ENCODE measurements around the gene CCDC85B.

GRCh38 chr11:65891219-65892136 is 1.0 kb downstream of the CCDC85B start:
- TF ChIP-seq YY1 (IDR thresholded peaks at IDR 0.05) (no peak), CTCF (IDR thresholded peaks at IDR 0.05; ENCODE audit: low read depth, low read length, missing input control) (no peak)
